ENCODE results near the gene PAF1.

The PAF1 gene

GRCh38 chr19:39405261-39405957 is 14.5 kb upstream of the PAF1 start:
- DNase-seq, result no peak

- DNase-seq, result peak; percentile 42 to 74
These were observed 12.7 kb upstream of the PAF1 start for GRCh38 chr19:39403331-39404312.

- DNase-seq, result peak; percentile 81 to 87
These were observed 11.7 kb upstream of the PAF1 start for GRCh38 chr19:39402346-39403300.

GRCh38 chr19:39401549-39402345 is 10.8 kb upstream of the PAF1 start:
- DNase-seq, result no peak

GRCh38 chr19:39401070-39401548 is 10.2 kb upstream of the PAF1 start:
- DNase-seq, result no peak

- DNase-seq, result no peak
These were observed 9.2 kb upstream of the PAF1 start for GRCh38 chr19:39400061-39400460.

- no peak for DNase-seq
These were observed 8.8 kb upstream of the PAF1 start for GRCh38 chr19:39399668-39400050.

GRCh38 chr19:39398297-39398864 is 7.5 kb upstream of the PAF1 start:
- DNase-seq, result no peak

GRCh38 chr19:39397360-39398296 is 6.7 kb upstream of the PAF1 start:
- DNase-seq, result peak; percentile 75 to 80

- no peak for DNase-seq
These were observed 505 bp downstream of the PAF1 start for GRCh38 chr19:39390451-39390750.

- DNase-seq, result no peak
These were observed 1.1 kb downstream of the PAF1 start for GRCh38 chr19:39389631-39390414.

- no peak for DNase-seq
These were observed 2.2 kb downstream of the PAF1 start for GRCh38 chr19:39388657-39389056.

GRCh38 chr19:39386557-39386956 is 4.3 kb downstream of the PAF1 start:
- DNase-seq, result no peak

GRCh38 chr19:39385629-39386411 is 5.1 kb downstream of the PAF1 start:
- DNase-seq, result no peak

- no peak for DNase-seq
These were observed 5.9 kb downstream of the PAF1 start for GRCh38 chr19:39384839-39385568.

GRCh38 chr19:39382991-39383828 is 7.7 kb downstream of the PAF1 start:
- DNase-seq, result no peak

All from SHP77 (cell line).